EL (cell line): Measurements from ENCODE around the gene ZDHHC12.
"Not testable (repeated sequence)": the region's sequence is repeated elsewhere in the genome, so short reads cannot be mapped to it uniquely, and the experiment has no call there.

Experiments
- DNase-seq: peaks from one replicate; pipeline ENCODE4 v3.0.0-alpha.2; 2016

ZDHHC12 gene

DNA sequence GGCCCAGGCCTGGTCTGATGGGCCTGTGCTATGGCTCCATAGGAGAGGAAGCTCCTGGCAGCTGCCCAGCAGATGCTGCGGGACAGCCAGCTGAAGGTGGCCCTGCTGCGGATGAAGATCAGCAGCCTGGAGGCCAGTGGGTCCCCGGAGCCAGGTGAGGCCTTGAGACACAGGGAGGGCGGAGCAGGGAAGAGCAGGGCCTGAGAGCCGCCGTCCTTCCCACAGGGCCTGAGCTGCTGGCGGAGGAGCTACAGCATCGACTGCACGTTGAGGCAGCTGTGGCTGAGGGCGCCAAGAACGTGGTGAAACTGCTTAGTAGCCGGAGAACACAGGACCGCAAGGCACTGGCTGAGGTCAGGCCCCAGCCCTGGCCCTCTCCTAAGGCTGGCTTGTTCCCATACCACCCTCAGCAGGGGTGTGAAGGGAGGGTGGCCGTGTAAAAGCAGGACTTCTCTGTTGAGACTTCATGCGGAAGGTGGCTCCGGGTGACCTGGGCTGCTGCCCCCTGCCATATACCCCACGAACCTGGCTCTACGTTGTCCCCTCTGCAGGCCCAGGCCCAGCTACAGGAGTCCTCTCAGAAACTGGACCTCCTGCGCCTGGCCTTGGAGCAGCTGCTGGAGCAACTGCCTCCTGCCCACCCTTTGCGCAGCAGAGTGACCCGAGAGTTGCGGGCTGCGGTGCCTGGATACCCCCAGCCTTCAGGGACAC lies 17.1 kb downstream of the ZDHHC12 start:
- DNase-seq: no peak

DNA sequence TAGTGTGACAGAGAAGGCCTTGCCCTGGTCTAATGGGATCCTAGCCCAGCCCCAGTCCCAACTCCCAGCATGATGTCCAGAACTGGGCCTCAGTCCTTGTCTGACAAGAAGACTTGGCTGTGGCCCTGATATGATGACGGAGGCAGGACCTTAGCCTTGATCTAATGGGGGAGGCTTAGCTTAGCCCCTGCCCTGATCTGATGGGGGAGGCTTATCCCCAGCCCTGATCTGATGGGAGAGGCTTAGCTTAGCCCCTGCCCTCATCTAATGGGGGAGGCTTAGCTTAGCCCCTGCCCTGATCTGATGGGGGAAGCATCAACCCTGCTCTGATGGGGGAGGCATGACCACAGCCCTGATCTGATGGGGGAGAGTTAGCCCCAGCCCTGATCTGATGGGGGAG lies 17.9 kb downstream of the ZDHHC12 start:
- DNase-seq: no peak

DNA sequence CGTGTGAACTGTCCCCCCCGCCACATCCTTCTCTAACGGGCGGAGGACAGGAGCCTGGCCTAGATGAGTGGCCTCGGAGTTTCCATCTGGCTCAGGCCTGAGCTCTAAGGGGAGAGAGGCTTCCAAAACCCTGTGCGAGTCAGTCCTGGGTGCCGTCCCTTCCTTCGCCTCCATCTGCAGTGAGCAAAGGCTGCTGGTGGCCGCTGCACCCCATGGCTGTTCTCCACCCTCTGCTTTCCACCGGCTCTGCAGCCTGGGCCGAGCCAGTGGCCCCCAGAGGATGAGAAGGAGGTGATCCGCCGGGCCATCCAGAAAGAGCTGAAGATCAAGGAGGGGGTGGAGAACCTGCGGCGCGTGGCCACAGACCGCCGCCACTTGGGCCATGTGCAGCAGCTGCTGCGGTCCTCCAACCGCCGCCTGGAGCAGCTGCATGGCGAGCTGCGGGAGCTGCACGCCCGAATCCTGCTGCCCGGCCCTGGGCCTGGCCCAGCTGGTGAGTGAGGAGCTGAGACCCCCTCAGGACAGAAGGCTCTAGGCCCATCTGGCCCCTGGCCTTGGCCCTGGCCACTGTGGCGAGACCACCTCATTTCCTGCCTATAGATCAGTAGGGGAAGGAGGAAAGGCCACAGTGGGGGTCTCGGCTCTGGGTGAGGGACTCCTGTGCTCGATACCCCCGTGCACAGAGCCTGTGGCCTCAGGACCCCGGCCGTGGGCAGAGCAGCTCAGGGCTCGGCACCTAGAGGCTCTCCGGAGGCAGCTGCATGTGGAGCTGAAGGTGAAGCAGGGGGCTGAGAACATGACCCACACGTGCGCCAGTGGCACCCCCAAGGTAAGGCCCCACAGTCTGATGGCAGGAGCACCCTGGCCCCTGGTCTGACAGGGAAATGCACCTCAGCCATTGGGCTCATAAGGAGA lies 18.6 kb downstream of the ZDHHC12 start:
- DNase-seq: no peak

DNA sequence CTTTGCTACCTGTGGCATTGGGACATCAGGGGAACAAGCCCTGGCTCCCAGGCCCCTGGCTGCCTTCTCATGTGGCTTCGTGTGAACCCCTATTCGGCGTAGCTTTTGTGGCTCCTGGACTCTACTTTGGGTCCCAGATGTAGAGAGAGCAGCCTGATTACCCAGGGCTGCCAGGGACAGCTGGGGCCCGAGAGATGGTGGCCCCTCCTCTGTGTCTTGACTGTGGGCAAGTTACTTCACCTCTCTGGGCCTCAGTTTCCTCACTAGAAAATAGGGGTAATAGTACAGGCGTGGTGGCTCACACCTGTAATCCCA lies 19.6 kb downstream of the ZDHHC12 start:
- DNase-seq: no peak

- no peak for DNase-seq
Measured at GRCh38 chr9:128703616-128704355, 20.1 kb downstream of the ZDHHC12 start.

DNA sequence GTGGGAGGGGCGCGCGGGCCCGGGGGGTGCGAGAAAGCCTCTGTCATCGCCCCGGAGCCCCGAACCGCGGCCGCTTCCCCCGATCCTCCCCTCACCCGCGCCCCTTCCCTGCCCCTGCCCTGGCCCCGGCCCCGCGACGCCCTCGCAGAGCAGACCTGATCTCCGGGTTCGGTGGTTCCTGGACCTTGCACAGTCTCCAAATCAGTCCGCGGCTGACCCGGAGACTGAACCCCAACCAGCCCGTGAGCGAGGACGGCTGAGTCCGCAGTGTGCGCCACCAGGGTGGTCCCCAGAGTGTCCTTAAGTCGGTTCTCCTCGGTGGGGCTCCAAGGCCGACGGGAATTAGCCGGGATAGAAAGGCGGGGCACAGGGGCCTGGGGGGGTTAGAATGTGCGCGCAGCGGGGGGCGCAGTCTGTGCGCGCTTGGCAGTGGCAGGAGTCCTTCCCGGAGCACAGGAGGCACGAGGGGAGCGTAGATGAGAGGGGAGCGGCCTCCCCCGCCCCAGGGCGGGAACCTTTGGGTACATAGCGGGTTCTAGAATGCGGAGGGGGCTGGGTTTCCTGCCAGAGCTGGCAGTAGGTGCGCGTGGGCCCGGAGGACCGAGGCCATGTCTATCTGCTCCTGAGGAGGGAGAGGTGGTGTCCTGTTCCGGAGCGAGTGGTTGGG lies 20.8 kb downstream of the ZDHHC12 start:
- DNase-seq: peak; percentile 58

DNA sequence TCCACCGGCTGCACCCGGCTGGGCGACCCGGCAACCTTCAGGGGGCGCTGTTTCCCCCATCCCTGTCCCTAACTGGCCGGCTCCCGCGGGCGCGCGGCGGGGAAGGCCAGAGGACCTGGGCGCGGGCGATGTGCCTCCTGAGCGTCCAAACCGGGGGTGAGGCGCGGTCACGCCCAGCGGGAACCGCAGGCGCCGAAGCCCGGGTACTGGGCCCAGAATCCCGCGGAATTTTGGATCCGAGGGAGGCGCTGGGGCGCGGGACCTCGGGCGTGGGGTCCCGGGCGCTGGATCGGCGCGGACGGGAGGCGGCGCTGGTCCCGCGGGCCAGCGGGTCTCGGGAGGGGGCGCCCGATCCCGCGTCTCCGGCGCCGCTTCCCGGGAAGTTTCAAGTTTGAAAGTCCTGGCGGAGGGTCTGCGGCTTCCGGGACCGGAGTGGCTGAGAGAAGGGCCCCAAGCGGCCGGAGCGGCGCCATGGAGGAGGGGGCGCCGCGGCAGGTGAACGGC lies 21.4 kb downstream of the ZDHHC12 start, which contains the start of gene PKN3:
Gene PKN3, plus strand, starts transcription at position 59 of the 504 bp plus-strand sequence. Its CDS starts 413 bp downstream, at position 472.
- peak; percentile 87 for DNase-seq

DNA sequence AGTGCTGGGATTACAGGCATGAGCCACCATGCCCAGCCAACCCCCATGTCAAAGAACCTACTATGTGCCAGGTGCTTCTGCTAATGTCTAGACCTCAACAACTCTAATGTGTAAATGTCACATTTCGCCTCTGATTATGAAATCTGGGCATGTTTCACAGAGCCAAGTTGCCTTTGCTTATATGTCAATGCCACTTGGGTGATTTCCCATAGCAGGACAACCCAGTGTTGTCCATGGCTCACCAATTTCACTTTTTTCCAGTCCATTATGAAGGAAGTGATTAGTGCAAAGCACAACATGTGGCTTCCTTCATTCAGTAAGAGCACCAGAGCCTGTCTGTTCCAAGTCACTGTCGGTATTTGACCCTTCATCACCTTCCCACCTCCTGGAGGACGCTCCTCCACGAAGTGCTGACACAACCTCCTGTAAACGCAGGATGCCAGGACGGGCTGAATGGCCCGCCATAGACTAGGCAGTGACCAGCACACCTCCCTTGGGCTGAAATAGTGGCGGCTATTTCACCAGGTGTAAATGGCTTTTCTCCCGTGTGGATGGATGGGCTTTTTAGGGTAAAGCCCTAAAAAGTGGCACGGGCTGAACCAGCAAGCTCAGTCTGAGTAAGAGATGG lies 22.6 kb downstream of the ZDHHC12 start:
- DNase-seq: no peak

GRCh38 chr9:128699096-128699795 lies 24.7 kb downstream of the ZDHHC12 start:
- DNase-seq: not testable (repeated sequence)

DNA sequence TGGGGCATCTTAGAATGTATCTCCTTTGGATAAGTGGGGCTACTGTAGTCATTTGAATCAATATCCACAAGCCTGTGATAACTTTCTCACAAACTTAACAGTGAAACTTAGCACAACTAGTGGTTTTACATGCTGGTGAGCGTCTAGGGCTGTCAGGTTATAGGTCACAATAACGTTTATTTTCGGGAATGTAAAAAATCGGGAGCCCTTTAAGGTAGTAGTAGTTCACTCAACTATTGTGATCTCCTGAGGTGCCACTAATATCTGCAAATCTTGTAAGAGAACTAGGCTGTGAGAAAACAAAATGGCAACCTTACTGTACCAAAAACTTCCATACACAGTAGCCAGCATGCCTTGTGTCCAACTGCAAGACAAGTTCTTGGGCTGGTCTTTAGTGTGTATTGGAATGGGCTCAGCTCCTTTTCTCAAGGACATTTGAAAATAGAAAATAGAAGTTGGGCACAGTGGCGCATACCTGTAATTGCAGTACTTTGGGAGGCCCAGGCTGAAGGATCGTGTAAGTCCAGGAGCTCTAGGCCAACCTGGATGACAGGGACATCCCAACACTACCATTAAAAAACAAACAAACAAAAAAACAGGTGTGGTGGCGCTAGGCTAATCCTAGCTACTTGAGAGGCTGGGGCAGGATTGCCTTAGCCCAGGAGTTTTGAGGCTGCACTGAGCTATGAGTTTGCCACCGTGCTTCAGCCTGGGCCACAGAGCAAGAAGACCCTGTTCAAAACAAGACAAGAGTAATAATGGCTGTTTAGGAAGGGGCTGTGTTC lies 26.8 kb downstream of the ZDHHC12 start:
- no peak for DNase-seq

DNA sequence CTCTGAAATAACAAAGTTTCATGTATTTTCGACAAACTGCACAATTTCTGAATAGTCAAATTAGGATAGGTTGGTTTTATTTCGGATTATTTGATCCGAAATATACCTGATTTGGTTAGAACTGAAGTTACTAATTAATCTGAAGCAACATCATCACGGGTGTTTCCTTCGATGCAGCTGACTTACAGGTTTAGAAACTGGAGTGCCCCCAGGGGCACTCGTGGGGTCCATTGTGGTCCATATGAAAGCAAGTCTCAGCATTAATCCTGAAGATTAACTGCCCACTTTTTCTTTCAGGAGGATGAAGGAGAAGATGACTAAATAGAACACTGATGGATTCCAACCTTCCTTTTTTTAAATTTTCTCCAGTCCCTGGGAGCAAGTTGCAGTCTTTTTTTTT lies 29.6 kb downstream of the ZDHHC12 start:
- no peak for DNase-seq

DNA sequence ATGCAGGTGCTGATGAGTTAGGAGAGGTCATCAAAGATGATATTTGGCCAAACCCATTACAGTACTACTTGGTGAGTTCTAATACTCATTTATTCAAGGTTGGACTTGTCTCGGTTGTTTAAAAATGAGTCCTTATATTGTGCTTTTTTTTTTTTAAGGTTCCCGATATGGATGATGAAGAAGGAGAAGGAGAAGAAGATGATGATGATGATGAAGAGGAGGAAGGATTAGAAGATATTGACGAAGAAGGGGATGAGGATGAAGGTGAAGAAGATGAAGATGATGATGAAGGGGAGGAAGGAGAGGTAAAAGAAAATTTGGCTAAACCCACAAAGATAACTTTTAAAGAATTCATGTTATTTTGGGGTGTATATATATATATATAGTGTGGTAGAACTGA lies 30.2 kb downstream of the ZDHHC12 start:
- not testable (repeated sequence) for DNase-seq

- no peak for DNase-seq
Measured at GRCh38 chr9:128690684-128691034, 33.3 kb downstream of the ZDHHC12 start.

- DNase-seq: peak; percentile 54
Measured at GRCh38 chr9:128689820-128690683, 33.9 kb downstream of the ZDHHC12 start.

DNA sequence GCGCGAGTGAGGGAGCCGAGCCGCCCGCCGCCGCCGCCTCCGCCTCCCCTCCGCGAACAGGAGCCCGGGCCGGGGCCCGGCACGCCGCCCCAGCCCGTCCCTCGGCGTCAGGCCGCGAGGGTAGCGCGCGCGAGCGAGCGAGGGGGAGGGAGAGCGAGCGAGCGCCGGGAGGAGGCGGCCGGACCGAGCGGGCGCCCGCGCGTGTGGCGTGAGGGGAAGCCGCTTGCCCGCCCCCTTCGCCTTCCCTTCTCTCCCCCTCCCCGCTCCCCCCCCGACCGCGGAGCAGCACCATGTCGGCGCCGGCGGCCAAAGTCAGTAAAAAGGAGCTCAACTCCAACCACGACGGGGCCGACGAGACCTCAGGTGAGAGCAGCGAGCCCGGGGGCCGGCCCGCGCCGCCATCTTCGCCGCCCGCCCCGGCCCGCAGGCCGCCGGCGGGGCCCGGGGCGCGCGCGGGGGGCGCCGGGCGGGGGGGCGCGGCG lies 34.6 kb downstream of the ZDHHC12 start:
- no peak for DNase-seq

DNA sequence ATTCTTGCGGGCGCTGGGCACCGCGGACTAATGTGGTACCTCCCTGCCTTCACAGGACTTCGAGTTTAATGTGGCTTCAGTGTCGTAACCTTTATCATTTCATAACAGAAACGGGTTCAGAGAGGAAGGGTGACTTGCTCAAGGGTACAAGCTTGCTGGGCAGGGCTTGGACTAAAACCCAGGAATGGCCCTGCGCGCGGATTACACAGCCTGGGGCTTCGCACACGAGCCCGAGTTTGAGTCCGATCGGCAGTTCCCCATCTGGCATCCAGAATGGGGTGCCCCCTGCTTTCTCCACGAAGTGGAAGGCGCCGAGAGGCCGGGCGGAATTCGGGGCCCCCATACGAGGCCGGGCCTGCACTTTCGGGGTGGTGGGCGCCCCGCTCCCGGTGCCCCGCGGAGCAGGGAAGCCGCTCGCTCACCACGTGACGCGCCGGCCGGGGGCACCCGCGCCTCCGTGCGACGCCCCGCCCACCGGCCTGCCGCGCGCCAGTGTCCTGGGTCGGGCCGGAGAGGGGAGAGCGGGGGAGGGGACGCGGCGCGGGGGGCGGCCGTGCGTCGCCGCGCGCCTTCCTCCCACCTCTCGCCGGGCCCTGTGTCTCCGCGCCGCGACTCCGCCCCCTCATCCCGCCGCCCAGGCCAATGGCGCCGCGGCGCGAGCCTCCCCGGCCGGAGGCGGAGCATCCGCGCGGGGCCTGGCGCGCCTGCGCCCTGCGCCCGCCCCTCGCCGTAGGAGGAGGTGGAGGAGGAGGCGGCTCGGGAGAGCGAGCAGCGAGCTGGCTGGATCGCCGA lies 35.2 kb downstream of the ZDHHC12 start, which contains the start of gene SET:
Gene SET, plus strand, starts transcription at position 722 of the 792 bp plus-strand sequence. CDS start 361 bp downstream, outside the sequence.
- peak; percentile 97 for DNase-seq

GRCh38 chr9:128687453-128687852 lies 36.5 kb downstream of the ZDHHC12 start:
- DNase-seq: no peak
